GM21576 (cell line): ENCODE measurements around the gene ALG6.
"Not testable (repeated sequence)": the region's sequence is repeated elsewhere in the genome, so short reads cannot be mapped to it uniquely, and the experiment has no call there.

ENCODE experiments used
- ATAC-seq: cut with Tn5 transposase; IDR thresholded peaks from one replicate; pipeline ENCODE4 v1.9.1; 2021; ENCODE audit warnings: mild to moderate bottlenecking, moderate library complexity; ENCODE audit not compliant: unreplicated experiment

The ALG6 gene

DNA sequence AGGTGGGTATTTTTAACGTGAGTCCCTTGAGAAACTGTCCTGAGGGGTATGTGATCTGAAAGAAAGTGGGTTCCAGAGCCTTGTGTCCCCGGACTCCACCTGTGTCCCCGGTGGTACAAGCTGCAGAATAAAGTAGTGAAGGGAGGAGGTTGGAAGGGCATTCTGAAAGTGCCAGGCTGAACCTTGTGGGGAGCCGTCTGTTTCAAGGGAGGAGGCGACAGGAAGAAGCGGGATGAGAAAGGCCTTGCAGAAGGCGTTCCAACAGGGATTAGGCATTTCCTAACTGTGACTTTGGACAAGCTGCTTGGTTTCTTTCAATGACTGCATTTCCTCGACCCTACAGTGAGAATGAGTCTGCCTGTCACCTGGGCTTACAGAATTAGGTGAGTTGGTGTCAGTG is 39.3 kb upstream of the ALG6 start:
- no peak for ATAC-seq

DNA sequence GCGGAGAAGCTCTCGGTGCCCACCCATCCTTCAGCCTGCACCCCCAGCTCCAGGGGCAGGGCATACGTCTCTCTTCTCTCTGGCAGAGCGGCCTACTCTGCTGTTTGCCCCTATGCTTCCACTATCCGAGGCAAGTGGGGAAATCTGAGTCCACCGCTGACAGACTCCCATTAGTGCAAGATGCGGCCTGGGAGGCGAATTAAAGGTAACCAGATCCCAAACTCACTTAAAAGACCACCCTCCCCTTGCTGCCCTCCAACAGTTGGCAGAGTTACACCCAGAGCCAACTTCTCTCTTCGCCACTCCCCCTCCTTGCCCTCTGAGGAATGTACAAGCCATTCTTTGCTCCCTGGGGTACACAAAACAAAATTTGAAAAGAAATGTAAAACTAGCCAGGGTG is 38.6 kb upstream of the ALG6 start:
- no peak for ATAC-seq

DNA sequence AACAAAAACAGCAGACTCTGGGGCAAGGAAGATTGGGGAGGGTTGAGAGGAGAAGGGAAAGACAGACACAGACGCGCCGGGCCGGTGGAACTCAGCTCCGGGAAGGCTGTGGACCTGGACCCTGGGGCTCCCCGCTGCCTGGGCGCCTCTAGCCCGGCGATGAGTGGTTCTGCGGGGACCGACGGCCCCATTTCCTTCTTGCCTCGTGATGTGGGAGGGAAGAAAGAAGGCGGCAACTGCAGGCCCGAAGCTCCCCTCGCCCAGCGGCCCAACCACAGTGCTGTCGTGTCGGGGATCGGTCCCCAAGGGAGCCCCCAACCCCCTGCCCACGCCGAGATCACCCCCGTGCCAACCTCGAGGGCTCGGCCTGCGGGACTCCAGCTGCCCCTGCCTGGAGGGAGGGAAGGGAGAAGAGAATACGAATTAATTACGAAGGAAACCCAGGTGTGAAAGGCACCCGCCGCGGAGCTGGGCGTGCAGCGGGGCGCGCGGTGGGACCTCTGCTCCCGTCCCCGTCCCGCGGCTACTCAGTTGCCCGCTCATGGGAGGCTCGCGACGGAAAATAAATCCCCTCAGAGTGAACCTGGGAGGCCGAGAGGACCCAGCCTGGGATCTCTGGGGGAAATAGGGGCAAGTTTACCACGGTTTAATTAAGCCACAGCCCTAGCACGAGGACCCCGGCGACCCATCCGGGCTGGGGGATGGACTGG is 37.7 kb upstream of the ALG6 start:
- ATAC-seq = no peak

DNA sequence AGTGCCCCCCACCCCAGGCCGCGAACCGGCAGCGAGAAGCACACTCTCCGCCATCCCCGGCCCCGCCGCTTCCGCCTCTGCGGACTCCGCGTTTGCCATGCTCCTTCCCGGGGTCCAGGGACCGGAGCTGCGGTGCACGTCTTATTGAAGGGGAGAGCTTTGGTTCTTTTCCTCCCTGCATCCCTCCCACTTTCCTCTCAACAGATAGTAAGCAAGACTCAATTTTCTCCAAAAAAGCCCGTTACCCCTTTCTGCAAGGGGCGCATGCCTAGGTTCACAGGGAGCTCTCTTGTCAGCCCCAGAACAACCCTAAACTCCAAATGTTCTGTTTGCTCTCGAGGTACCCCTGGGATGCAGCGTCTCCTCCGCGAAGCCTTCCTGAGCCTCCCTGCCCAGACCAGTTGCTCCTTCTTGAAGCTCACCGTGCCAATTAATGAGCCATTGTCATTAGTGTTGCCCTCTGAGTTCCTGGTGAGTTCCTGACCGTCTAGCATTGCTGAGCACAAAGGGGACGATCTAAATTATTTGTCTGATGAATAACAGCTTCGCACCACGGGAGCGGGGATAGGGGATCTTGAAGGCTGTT is 37.0 kb upstream of the ALG6 start:
- ATAC-seq = no peak

DNA sequence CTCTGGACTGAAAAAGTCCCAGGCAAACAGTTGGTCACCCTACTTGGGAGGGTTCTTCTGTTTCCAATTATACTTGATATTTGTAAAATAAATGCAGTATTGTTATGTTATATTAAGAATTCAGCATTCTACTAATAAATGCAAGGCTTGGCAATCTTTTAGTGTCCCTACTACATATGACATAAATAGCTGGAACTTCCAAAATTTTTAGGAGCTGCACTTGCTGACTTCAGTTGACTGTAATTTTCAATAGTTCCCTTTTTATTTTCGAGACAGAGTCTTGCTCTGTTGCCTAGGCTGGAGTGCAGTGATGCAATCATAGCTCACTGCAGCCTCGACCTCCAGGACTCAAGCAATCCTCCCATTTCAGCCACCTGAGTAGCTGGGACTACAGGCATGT is 25.0 kb upstream of the ALG6 start:
- ATAC-seq = no peak

DNA sequence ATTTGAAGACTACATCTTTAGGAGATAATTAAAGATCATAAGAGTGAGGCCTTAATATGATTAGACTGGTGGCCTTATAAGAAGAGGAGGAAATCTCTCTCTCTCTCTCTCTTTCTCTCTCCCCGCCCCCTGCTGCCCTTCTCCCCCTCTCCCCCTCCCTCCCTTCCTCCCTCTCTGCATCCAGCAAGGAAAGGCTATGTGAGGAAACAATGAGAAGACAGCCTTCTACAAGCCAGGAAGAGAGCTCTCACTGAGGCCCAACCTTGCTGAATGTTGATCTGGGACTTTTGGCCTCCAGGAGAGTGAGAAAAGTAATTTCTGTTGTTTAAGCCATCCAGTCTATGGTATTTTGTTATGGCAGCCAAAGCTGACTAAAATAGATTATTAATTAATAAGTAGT is 23.5 kb upstream of the ALG6 start:
- no peak for ATAC-seq

DNA sequence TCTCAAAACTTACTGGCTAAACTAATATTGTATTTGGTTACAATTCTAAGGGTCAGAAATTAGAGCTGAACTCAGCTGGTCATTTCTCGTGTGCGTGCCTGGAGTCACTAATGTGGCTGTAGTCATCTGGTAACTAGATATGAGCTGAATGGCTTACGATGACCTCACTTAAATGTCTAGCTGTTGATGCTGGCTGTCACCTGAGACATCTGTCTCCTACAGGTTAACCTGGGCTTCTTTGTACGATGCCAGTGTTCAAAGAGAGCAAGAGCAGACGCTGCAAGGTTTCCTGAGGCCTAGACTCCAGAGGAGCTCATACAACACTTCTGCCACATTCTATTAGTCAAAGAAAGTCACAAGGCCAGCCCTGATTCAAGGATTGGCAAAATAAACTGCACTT is 17.1 kb upstream of the ALG6 start:
- ATAC-seq = no peak

DNA sequence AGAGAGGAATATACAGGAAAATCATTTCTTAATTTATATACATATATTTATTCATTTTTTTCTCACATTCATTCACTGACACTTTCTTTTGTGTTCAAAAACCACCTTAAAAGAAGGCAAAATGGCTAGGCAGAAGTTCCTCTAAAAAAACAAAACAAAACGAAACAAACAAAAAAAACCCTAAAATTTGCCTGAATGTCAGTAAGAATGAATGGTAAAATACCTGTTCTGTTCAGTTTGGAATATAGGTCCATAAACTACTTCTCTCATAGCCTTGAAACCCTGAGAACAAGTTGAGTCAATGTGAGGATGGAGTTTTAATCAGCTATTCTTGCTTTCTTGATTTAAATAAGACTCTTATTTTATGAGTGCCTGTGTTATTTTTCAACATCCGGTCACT is 14.7 kb upstream of the ALG6 start:
- no peak for ATAC-seq

DNA sequence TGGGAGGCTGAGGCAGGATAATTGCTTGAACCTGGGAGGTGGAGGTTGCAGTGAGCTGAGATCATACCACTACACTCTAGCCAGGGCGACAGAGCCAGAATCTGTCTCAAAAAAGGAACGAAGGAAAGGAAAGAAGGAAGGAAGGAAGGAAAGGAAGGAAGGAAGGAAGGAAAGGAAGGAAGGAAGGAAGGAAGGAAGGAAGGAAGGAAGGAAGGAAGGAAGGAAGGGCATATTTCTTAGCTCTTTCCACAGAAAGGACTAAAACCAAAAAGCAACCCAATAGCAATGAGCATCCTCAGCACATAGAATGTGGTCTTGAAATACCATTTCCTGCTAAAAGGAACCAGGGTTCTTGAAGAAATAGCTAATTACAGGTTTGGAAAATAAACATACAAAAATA is 11.2 kb upstream of the ALG6 start:
- ATAC-seq = not testable (repeated sequence)

DNA sequence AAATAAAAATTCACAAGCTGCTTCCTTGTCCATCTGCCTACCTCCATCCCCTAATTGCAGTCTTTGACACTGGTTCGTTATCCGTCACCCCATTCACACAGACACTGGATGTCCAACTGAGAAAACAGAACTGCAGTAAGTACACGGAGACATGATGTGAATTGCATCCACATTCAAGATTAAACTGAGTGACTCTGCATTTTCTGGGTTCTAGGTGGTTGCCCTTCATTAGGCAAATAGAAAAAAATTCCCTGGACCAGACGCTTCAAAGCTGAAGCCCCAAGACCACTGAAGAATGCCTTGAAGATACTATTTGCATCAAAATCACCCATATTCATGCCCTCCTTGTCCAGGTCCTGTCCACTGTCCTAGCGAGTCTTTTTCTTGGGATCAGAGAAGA is 7.9 kb upstream of the ALG6 start:
- ATAC-seq = no peak

DNA sequence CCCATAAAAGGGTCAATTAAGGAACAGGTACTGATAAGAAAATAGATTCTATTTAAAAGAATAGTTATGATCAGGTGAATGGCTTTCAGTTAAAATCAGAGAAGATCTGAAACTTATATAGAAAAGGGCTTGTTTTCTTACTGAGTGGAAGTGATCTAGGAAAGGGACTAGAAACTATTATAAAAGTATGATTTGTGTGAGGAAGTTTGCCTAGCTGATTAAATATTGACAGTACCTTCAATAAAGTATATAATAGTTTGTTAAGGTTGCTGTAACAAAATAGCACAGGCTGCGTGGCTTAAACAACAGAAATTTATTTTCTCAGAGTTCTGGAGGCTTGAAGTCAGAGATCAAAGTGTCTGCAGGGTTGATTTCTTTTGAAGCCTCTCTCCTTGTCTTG is 5.4 kb upstream of the ALG6 start:
- no peak for ATAC-seq

DNA sequence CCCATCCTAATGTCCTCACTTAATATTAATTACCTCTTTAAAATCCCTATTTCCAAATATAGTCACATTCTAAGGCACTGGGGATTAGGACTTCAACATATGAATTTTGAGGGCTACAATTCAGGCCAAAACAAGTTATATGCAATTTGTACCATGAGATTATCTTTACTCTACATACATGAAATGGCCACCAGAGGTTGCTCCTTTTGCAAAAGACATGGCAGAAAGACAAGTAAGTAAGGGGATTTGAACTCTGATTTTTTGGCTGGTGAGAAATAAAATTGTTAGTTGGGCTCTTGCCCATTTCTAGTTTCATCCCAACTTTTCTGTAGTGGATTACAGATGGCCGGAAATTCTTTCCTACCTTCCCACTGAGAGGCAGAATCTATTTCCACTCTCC is 4.8 kb upstream of the ALG6 start:
- no peak for ATAC-seq

DNA sequence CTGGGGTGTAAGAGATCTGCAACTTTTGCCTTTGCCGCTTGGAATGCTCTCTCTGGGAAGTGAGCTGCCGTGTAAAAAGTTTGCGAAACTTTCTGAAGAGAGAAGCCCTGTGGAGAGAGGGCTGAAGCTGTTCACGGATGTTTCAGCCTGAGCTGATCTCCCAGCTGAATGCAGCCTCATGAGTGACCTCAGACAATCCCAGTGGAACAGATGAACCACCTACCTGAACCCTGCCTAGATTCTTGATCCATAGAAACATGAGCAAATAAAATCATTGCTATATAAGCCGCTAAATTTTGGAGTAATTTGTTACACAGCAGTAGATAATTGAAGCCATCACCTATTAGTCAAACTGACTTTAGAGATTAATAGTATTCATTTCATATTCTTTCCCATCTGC is 4.4 kb upstream of the ALG6 start:
- no peak for ATAC-seq

DNA sequence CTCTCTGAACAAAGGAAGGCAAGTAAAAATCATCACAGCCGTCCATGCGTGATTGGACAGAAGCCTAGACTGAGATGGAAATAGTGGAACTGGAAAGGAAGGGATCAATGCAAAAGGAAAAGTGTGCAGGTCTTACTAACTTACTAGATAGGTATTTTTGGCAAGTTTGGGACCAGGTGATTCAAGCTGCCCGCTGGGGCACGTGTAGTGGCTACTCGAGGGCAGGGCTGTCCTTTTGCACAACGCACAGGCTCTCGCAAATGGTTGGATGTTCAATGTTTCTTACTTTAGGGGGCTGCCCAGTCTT is 566 bp upstream of the ALG6 start:
- ATAC-seq = no peak

DNA sequence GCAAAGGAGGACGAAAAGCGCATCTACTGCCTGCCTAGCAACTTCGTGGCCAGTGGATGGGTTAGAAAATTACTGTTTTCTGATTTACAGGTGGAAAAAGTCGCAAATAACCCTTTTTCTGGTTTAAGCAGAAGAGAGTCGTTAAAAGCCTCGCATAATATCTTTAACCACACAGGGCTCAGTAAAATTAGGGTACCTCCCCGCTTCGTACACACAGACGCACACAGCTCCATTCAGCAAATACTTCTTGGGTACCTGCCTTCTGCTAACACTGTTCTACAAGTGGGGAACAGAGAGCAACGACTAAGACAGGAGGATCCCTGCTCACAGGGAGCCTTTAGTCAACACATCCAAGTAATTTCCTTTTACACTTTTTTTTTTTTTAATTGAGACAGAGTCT is 704 bp downstream of the ALG6 start:
- ATAC-seq = no peak

DNA sequence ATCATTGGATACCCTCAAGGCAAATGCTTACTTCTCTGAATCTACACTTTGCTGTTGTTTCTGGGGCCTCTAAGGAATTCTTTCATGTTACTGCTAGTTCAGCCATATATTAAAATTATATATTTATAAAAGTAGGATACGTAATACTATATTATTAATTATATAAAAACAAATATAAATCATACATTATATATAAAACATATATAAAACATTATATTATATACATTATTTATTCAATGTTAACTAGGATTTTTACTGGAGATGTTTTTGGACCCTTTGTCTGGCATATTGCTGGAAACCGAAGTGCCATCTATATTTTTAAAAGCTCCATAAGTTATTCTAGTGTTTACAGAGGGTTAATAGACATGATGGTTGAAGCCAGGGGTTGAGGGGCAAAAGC is 12.2 kb downstream of the ALG6 start:
- ATAC-seq = no peak

DNA sequence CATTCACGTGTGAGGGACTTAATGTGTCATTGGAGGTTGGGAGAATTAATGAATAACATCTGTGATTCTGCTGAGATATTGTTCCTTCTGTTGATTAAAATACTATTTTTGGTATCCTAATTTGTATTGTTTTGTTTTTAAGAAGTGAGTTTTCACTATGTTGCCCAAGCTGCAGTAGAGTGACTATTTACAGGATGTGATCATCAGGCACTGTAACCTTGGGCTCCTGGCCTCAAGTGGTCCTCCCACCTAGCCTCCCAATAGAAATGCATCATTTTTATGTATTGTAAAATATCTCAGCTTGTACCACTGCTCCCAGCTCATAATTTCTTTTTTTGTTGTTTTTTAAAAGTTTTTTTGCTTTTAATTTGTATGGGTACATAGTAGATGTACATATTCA is 14.3 kb downstream of the ALG6 start:
- no peak for ATAC-seq

DNA sequence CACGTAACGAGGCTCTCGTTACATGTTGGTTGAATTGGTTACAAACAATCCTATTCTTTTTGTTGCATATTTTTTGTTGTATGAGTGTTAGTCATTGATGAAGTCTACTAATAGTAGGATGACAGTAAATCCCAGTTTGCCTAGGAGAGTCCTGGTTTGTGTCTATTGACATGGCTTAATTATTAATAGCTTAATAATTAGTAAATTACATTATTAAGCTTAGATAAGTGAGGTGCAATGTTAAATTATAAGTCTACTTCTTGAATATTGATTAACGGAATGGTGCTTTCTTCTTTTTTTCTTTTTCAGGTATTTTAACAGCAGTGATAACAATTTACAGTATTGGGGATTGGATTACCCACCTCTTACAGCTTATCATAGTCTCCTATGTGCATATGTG is 34.5 kb downstream of the ALG6 start:
- no peak for ATAC-seq

DNA sequence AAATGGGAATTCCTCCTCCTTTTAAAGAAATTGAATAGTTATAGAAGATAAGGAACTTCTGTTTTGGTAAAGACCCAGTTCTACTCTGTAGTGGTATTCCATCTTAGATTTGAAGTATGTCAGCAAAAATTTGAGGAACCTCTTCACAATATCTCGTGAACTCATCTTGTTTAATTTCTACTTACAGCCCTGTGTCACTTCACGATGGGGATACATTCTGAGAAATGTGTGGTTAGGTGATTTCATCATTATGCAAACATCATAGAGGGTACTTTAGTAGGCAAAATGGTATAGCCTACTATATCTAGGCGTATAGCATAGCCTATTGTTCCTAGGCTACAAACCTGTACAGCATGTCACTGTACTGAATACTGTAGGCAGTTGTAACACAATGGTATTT is 36.0 kb downstream of the ALG6 start:
- ATAC-seq = no peak

DNA sequence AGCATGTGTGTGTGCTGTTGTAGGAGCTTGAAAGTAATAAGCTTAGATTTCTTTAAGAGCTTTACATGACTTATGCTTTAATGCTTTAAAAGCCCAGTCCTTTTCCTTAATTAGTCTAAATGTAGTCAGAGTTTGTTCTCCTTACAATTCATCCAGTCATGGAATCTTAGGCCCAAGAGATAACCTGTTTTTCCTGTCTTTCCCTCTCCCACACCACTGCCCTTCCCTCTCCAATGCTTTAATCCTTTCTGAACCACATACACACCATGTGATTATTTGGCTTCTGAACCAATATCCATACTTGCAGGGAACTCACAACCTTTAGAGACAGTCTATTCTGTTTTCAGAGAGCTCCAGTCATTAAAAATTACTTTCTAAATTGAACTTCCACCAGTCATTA is 37.6 kb downstream of the ALG6 start:
- no peak for ATAC-seq

DNA sequence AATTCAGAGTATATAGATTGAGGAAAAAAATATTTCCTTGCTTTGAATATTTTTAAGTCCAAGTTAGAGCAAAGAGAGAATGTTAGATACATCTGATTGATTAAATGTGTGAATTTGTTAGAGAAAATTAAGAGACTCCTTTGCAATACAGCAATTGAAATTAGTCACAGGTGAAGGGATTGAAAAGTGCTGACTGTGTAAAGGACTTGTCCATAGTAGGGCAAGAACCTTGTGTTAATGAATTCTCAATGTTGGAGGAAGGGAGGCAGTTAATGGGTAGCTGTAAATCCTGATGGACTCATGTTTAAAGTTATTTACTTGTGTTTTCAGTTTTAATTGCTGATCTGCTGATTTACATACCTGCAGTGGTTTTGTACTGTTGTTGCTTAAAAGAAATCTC is 38.6 kb downstream of the ALG6 start:
- no peak for ATAC-seq

DNA sequence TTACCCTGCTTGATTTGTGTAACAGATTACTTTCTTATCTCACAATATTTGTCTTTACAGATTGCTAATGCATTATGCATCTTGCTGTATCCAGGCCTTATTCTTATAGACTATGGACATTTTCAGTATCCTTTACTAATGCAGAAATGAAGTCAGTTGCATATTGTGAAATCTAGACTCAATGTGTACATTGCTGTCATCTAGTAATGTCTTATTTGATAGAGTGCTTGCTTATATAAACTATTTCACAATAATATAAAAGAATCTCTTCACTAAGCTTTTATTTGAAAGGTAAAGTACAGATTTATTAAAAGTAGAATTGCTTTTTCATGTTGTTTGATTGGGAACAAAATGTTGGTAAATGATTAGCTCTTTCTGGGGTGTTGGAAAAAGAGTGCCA is 39.6 kb downstream of the ALG6 start:
- no peak for ATAC-seq

DNA sequence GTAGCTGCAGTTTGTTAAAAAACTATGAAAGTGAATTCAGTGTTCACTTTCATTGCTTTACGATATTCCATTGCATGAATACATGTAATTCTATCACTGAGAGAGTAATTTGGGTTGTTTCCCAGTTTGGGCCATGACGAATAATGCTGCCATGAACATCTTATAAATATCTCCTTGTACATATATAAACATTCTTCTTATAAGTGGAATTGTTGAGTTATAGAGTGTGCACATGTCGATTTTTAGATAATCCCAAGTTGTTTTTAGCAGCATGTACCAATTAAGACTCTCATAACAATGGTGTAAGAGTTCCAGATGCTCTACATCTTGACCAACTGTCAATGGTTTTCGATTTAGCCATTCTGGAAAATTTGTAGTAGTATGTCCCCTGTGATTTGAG is 40.9 kb downstream of the ALG6 start:
- no peak for ATAC-seq
